Measurements from ENCODE around the gene GPR26. TPM values are rescaled to one million over a fixed set of nuclear protein-coding genes. Genes with fewer than 3 reads are reported as not detected.

Gene GPR26
- total RNA-seq, 2 experiments from 2014 or later: not detected

GRCh38 chr10:123724747-123725146 lies 58.6 kb downstream of the GPR26 start:
- Mint-ChIP-seq H3K4me1 (ENCODE audit: low read depth) (no peaks in the 10 kb centered on the region), H3K4me3 (no peak overlapping the region), H3K36me3 (ENCODE audit: low read depth) (no peaks in the 10 kb centered on the region), H3K27ac (no peak overlapping the region), H3K27me3 (no peaks in the 10 kb centered on the region), H3K9me3 (no peaks in the 10 kb centered on the region)
- H3K27me3 ChIP-seq (ENCODE audit: control insufficient read depth in 1 of 2, insufficient read depth in 2 of 2, low read length in 2 of 2): no peaks in the 10 kb centered on the region
- no peak overlapping the region for H3K27ac ChIP-seq (ENCODE audit: low read depth in 1 of 2, low read length in 2 of 2)
- TF ChIP-seq CTCF (IDR thresholded peaks at IDR 0.05): no peak
- ChIA-PET POLR2A (no interaction called here), CTCF (no interaction called here)
- no peak for ATAC-seq (ENCODE audit: poor library complexity)
- H3K4me1 ChIP-seq (ENCODE audit: insufficient read depth, low read length): no peaks in the 10 kb centered on the region
- no peak overlapping the region for H3K4me3 ChIP-seq (ENCODE audit: low read length)
- no peak for DNase-seq
- peaks cover 0 to 14% of the 10 kb centered on the region in 2 experiments for H3K9me3 ChIP-seq (ENCODE audit: control insufficient read depth in 1 of 2, insufficient read depth in 1 of 2, low read length in 2 of 2)
- no peaks in the 10 kb centered on the region for H3K36me3 ChIP-seq (ENCODE audit: insufficient read depth, low read length)
- intact Hi-C loops (cut with DNase I, micrococcal nuclease): no loop called here

- ChIA-PET CTCF (no interaction called here), POLR2A (no interaction called here)
- Histone ChIP-seq H3K4me3 (ENCODE audit: low read length) (no peak overlapping the region), H3K36me3 (ENCODE audit: insufficient read depth, low read length) (no peaks in the 10 kb centered on the region), H3K4me1 (ENCODE audit: insufficient read depth, low read length) (no peaks in the 10 kb centered on the region), H3K27ac (ENCODE audit: low read depth in 1 of 2, low read length in 2 of 2) (no peak overlapping the region), H3K27me3 (ENCODE audit: control insufficient read depth in 1 of 2, insufficient read depth in 2 of 2, low read length in 2 of 2) (no peaks in the 10 kb centered on the region), H3K9me3 (ENCODE audit: control insufficient read depth in 1 of 2, insufficient read depth in 1 of 2, low read length in 2 of 2) (peaks cover 0 to 16% of the 10 kb centered on the region in 2 experiments)
- Mint-ChIP-seq H3K9me3 (no peaks in the 10 kb centered on the region), H3K36me3 (ENCODE audit: low read depth) (no peaks in the 10 kb centered on the region), H3K27ac (no peak overlapping the region), H3K27me3 (no peaks in the 10 kb centered on the region), H3K4me3 (no peak overlapping the region), H3K4me1 (ENCODE audit: low read depth) (no peaks in the 10 kb centered on the region)
- no peak for TF ChIP-seq CTCF (IDR thresholded peaks at IDR 0.05)
- intact Hi-C loops (cut with DNase I, micrococcal nuclease): no loop called here
- DNase-seq (no peak), ATAC-seq (ENCODE audit: poor library complexity) (no peak)
These were observed 60.2 kb downstream of the GPR26 start for GRCh38 chr10:123726381-123726780.

- DNase-seq (no peak), ATAC-seq (ENCODE audit: poor library complexity) (no peak)
- peaks cover 0 to 18% of the 10 kb centered on the region in 2 experiments for H3K9me3 ChIP-seq (ENCODE audit: control insufficient read depth in 1 of 2, insufficient read depth in 1 of 2, low read length in 2 of 2)
- no peaks in the 10 kb centered on the region for H3K36me3 ChIP-seq (ENCODE audit: insufficient read depth, low read length)
- no peak overlapping the region for H3K27ac ChIP-seq (ENCODE audit: low read depth in 1 of 2, low read length in 2 of 2)
- Mint-ChIP-seq H3K4me3 (no peak overlapping the region), H3K4me1 (ENCODE audit: low read depth) (no peaks in the 10 kb centered on the region), H3K36me3 (ENCODE audit: low read depth) (no peaks in the 10 kb centered on the region), H3K9me3 (no peaks in the 10 kb centered on the region), H3K27me3 (no peaks in the 10 kb centered on the region), H3K27ac (no peak overlapping the region)
- H3K4me1 ChIP-seq (ENCODE audit: insufficient read depth, low read length): no peaks in the 10 kb centered on the region
- TF ChIP-seq CTCF (IDR thresholded peaks at IDR 0.05): no peak
- H3K27me3 ChIP-seq (ENCODE audit: control insufficient read depth in 1 of 2, insufficient read depth in 2 of 2, low read length in 2 of 2): no peaks in the 10 kb centered on the region
- intact Hi-C loops (cut with DNase I, micrococcal nuclease): no loop called here
- CTCF ChIA-PET: no interaction called here
- H3K4me3 ChIP-seq (ENCODE audit: low read length): no peak overlapping the region
- POLR2A ChIA-PET: no interaction called here
These were observed 60.7 kb downstream of the GPR26 start for GRCh38 chr10:123726836-123727235.
